Measurements from ENCODE around the gene MEFV.
"Not testable (repeated sequence)": the region's sequence is repeated elsewhere in the genome, so short reads cannot be mapped to it uniquely, and the experiment has no call there.

The MEFV gene

GRCh38 chr16:3270718-3271117, 14.3 kb upstream of the MEFV start:
- H3K36me3 ChIP-seq (ENCODE audit: control insufficient read depth, insufficient read depth, low read length); H3K4me3 ChIP-seq (ENCODE audit: insufficient read depth, low read depth, low read length); H3K9me3 ChIP-seq (ENCODE audit: control insufficient read depth, low read length); H3K27ac ChIP-seq (ENCODE audit: insufficient read depth, low read depth, low read length, poor library complexity, severe bottlenecking); H3K4me1 ChIP-seq (ENCODE audit: control insufficient read depth, insufficient read depth, low read length); H3K27me3 ChIP-seq (ENCODE audit: control insufficient read depth, insufficient read depth, low read length, poor library complexity, severe bottlenecking): not testable (repeated sequence)
- WGBS, 2 experiments = 67 to 85% methylated on average over 1 to 2 of the region's 5 CpGs

DNA sequence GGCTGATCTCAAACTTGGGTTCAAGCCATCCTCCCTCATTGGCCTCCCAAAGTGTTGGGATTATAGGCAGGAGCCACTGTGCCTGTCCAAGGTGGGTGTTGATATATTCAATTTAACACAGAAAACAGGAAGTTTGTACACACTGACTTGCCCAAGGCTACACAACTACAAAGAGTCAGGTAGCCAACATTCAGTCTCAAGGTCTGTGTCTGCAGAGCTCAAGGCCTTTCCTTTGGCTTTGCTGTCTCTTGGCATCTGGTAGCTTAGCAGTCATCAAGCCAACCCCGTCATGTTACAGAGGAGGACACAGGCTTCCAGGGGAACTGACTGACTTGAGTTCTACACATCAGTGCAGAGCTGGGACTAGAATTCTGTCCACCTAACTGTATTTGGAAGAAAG, 11.9 kb upstream of the MEFV start:
- Histone ChIP-seq H3K36me3 (ENCODE audit: control insufficient read depth, insufficient read depth, low read length) (no peaks in the 10 kb centered on the region), H3K4me1 (ENCODE audit: control insufficient read depth, insufficient read depth, low read length) (no peaks in the 10 kb centered on the region), H3K27me3 (ENCODE audit: control insufficient read depth, insufficient read depth, low read length, poor library complexity, severe bottlenecking) (no peaks in the 10 kb centered on the region), H3K9me3 (ENCODE audit: control insufficient read depth, low read length) (no peaks in the 10 kb centered on the region), H3K4me3 (ENCODE audit: insufficient read depth, low read depth, low read length) (no peak overlapping the region), H3K27ac (ENCODE audit: insufficient read depth, low read depth, low read length, poor library complexity, severe bottlenecking) (no peak overlapping the region)
- 79 to 90% methylated on average over 1 of the region's 1 CpG for WGBS, 2 experiments

GRCh38 chr16:3266873-3267537, 10.6 kb upstream of the MEFV start:
- H3K4me3 ChIP-seq (ENCODE audit: insufficient read depth, low read depth, low read length) = no peak overlapping the region
- no peaks in the 10 kb centered on the region for H3K27me3 ChIP-seq (ENCODE audit: control insufficient read depth, insufficient read depth, low read length, poor library complexity, severe bottlenecking)
- WGBS, 2 experiments = 76 to 79% methylated on average over 4 to 5 of the region's 5 CpGs
- H3K9me3 ChIP-seq (ENCODE audit: control insufficient read depth, low read length) = no peaks in the 10 kb centered on the region
- no peaks in the 10 kb centered on the region for H3K4me1 ChIP-seq (ENCODE audit: control insufficient read depth, insufficient read depth, low read length)
- no peaks in the 10 kb centered on the region for H3K36me3 ChIP-seq (ENCODE audit: control insufficient read depth, insufficient read depth, low read length)
- H3K27ac ChIP-seq (ENCODE audit: insufficient read depth, low read depth, low read length, poor library complexity, severe bottlenecking) = no peak overlapping the region

DNA sequence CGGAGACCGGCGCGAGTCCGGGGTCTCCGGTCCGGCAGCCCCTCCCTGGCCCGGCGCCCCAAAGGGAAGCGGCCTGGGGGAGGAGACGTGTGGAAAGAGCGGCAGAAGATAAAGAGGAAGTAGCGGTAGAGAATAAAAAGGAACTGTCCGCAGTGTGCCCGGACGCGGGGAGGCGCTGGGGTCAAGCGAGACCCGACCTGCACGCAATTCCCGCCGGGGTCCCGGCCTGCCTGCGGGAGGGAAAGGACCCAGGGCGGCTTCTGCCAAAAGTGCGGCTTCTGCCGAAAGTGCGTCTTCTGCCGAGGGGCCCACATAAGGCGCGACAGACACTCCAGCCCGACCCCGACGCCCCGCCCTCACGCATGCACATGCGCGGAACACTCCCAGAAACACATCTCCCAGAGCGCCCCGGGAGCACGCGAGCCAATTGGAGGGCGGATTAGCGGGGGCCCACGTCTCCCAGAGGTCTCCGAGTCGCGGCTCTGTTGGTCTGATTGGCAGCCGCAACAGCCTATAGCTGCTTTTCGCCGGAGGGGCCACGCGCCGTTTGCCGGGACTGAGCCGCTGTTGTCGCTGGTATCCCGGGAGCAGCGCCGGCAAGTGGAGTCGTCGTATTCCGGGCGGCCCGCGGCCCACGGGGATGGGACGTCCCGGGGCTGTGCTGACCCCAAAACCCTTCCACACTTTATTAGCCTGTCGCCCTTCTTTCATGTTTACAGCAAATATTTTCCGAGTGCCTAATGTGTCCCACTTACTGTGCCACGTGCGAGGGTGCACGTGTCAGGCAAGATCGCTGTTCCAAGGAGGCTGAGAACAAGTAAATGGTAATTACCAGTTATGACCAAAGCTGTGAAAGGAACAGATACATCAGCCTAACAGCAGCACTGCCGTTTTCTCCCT, 8.0 kb upstream of the MEFV start:
- Histone ChIP-seq H3K4me1 (ENCODE audit: control insufficient read depth, insufficient read depth, low read length) (no peaks in the 10 kb centered on the region), H3K27me3 (ENCODE audit: control insufficient read depth, insufficient read depth, low read length, poor library complexity, severe bottlenecking) (no peaks in the 10 kb centered on the region), H3K27ac (ENCODE audit: insufficient read depth, low read depth, low read length, poor library complexity, severe bottlenecking) (no peak overlapping the region), H3K4me3 (ENCODE audit: insufficient read depth, low read depth, low read length) (peak overlapping the region; percentile 56), H3K36me3 (ENCODE audit: control insufficient read depth, insufficient read depth, low read length) (no peaks in the 10 kb centered on the region), H3K9me3 (ENCODE audit: control insufficient read depth, low read length) (no peaks in the 10 kb centered on the region)
- 21 to 27% methylated on average over 77 of the region's 77 CpGs for WGBS, 2 experiments

GRCh38 chr16:3262517-3262916, 6.1 kb upstream of the MEFV start:
- no peak overlapping the region for H3K27ac ChIP-seq (ENCODE audit: insufficient read depth, low read depth, low read length, poor library complexity, severe bottlenecking)
- no peaks in the 10 kb centered on the region for H3K27me3 ChIP-seq (ENCODE audit: control insufficient read depth, insufficient read depth, low read length, poor library complexity, severe bottlenecking)
- H3K36me3 ChIP-seq (ENCODE audit: control insufficient read depth, insufficient read depth, low read length) = no peaks in the 10 kb centered on the region
- WGBS, 2 experiments = 88 to 96% methylated on average over 4 of the region's 4 CpGs
- H3K4me1 ChIP-seq (ENCODE audit: control insufficient read depth, insufficient read depth, low read length) = no peaks in the 10 kb centered on the region
- H3K9me3 ChIP-seq (ENCODE audit: control insufficient read depth, low read length) = no peaks in the 10 kb centered on the region
- no peak overlapping the region for H3K4me3 ChIP-seq (ENCODE audit: insufficient read depth, low read depth, low read length)

- Histone ChIP-seq H3K27ac (ENCODE audit: insufficient read depth, low read depth, low read length, poor library complexity, severe bottlenecking) (no peak overlapping the region), H3K36me3 (ENCODE audit: control insufficient read depth, insufficient read depth, low read length) (no peaks in the 10 kb centered on the region), H3K4me1 (ENCODE audit: control insufficient read depth, insufficient read depth, low read length) (no peaks in the 10 kb centered on the region), H3K27me3 (ENCODE audit: control insufficient read depth, insufficient read depth, low read length, poor library complexity, severe bottlenecking) (no peaks in the 10 kb centered on the region), H3K9me3 (ENCODE audit: control insufficient read depth, low read length) (no peaks in the 10 kb centered on the region), H3K4me3 (ENCODE audit: insufficient read depth, low read depth, low read length) (no peak overlapping the region)
- WGBS, 2 experiments = 89 to 94% methylated on average over 6 to 7 of the region's 8 CpGs
These were observed 3.4 kb upstream of the MEFV start for GRCh38 chr16:3259836-3260235.

DNA sequence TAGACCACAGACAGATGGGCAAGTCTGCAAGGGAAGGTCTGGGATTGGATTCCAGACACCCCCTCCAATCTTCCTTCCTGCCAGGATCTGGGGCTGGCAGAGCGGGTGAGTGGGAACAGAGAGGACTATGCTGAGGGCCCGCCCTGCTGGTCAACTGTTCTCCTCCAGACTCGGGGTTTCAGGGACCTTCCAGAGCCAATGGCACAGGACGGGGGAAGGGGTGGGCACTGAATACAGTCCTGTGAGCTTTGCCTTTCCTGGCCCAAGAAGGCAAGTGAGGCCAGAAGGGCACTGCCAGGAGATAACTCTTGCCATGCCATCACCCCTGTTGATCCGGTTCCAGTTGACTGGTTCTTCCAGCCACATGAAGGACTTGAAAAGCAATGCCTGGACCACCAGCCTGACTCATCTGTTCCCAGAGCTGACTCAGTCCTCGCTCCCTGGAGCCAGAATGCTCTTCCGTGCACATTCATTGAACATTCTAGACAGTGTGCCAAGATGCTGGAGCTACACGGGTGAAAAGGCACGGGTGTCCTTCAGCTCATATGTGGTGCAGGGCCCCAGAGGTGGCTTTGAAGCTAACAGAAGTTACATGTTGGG, 533 bp upstream of the MEFV start:
- Histone ChIP-seq H3K4me3 (ENCODE audit: insufficient read depth, low read depth, low read length) (no peak overlapping the region), H3K9me3 (ENCODE audit: control insufficient read depth, low read length) (no peaks in the 10 kb centered on the region), H3K27ac (ENCODE audit: insufficient read depth, low read depth, low read length, poor library complexity, severe bottlenecking) (no peak overlapping the region), H3K36me3 (ENCODE audit: control insufficient read depth, insufficient read depth, low read length) (no peaks in the 10 kb centered on the region), H3K27me3 (ENCODE audit: control insufficient read depth, insufficient read depth, low read length, poor library complexity, severe bottlenecking) (no peaks in the 10 kb centered on the region), H3K4me1 (ENCODE audit: control insufficient read depth, insufficient read depth, low read length) (no peaks in the 10 kb centered on the region)
- WGBS, 2 experiments = 84 to 87% methylated on average over 9 of the region's 9 CpGs

GRCh38 chr16:3254309-3254708, 2.1 kb downstream of the MEFV start:
- WGBS, 2 experiments = 85 to 87% methylated on average over 35 of the region's 35 CpGs
- no peak overlapping the region for H3K4me3 ChIP-seq (ENCODE audit: insufficient read depth, low read depth, low read length)
- H3K4me1 ChIP-seq (ENCODE audit: control insufficient read depth, insufficient read depth, low read length) = no peaks in the 10 kb centered on the region
- no peaks in the 10 kb centered on the region for H3K9me3 ChIP-seq (ENCODE audit: control insufficient read depth, low read length)
- H3K27me3 ChIP-seq (ENCODE audit: control insufficient read depth, insufficient read depth, low read length, poor library complexity, severe bottlenecking) = no peaks in the 10 kb centered on the region
- no peak overlapping the region for H3K27ac ChIP-seq (ENCODE audit: insufficient read depth, low read depth, low read length, poor library complexity, severe bottlenecking)
- no peaks in the 10 kb centered on the region for H3K36me3 ChIP-seq (ENCODE audit: control insufficient read depth, insufficient read depth, low read length)

DNA sequence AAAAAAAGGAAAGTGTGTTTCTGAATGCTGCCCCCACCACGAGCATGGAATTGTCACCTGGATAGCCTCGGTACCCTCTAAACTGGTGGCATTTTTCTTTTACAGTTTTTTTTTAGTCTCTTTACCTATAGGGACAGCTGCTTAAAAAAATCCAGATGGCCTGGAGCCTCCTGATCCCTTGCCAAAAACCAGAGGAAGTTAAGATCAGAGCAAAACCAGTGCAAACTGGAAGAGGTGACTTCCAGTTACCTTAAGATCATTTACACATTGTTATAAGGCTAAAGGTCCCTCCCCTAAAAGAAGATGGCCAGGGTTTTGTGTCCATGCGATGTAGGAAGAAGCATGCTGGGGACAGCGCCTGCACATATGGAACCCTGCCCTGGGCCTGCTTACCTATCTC, 3.5 kb downstream of the MEFV start:
- no peaks in the 10 kb centered on the region for H3K27me3 ChIP-seq (ENCODE audit: control insufficient read depth, insufficient read depth, low read length, poor library complexity, severe bottlenecking)
- H3K4me1 ChIP-seq (ENCODE audit: control insufficient read depth, insufficient read depth, low read length) = no peaks in the 10 kb centered on the region
- no peaks in the 10 kb centered on the region for H3K36me3 ChIP-seq (ENCODE audit: control insufficient read depth, insufficient read depth, low read length)
- no peaks in the 10 kb centered on the region for H3K9me3 ChIP-seq (ENCODE audit: control insufficient read depth, low read length)
- WGBS, 2 experiments = 80 to 91% methylated on average over 4 of the region's 4 CpGs
- no peak overlapping the region for H3K4me3 ChIP-seq (ENCODE audit: insufficient read depth, low read depth, low read length)
- H3K27ac ChIP-seq (ENCODE audit: insufficient read depth, low read depth, low read length, poor library complexity, severe bottlenecking) = no peak overlapping the region

DNA sequence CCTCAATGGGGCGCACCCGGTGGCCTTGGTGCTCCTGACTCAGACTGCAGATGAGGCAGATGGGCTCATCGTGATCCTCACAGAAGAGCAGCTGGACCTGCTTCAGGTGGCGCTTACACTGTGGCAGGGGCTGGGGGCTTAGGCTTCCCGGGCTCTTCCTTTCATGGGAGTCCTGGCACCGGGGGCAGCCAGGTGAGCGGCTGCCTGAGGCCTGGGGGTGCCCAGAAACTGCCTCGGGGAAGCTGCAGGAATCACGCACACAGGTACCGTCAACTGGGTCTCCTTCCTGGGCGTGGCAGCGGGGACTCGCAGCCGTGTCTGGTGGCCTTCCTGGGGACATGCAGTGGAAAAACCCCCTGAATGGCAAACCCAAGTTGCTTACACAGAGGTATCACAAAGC, 7.0 kb downstream of the MEFV start:
- no peak overlapping the region for H3K27ac ChIP-seq (ENCODE audit: insufficient read depth, low read depth, low read length, poor library complexity, severe bottlenecking)
- 84 to 87% methylated on average over 14 of the region's 14 CpGs for WGBS, 2 experiments
- no peak overlapping the region for H3K4me3 ChIP-seq (ENCODE audit: insufficient read depth, low read depth, low read length)
- H3K4me1 ChIP-seq (ENCODE audit: control insufficient read depth, insufficient read depth, low read length) = no peaks in the 10 kb centered on the region
- H3K36me3 ChIP-seq (ENCODE audit: control insufficient read depth, insufficient read depth, low read length) = no peaks in the 10 kb centered on the region
- no peaks in the 10 kb centered on the region for H3K9me3 ChIP-seq (ENCODE audit: control insufficient read depth, low read length)
- H3K27me3 ChIP-seq (ENCODE audit: control insufficient read depth, insufficient read depth, low read length, poor library complexity, severe bottlenecking) = no peaks in the 10 kb centered on the region
